Measurements from ENCODE around the gene PRKD2.

DNA sequence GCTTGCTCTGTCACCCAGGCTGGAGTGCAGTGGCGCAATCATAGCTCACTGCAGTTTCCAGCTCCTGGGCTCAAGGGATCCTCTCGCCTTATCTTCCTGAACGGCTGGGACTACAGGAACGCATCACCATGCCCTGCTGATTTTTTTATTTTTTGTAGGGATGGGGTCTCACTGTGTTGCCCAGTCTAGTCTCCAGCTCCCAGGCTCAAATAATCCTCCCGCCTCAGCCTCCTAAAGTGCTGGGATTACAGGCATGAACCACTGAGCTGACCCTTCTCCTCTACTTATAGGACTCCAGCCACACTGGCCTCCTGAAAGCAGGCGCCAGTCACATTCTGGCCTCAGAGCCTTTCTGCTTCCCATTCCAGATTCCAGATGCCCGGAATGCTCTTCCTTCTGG is 66.5 kb downstream of the PRKD2 start:
- TF ChIP-seq, protein P1, sequence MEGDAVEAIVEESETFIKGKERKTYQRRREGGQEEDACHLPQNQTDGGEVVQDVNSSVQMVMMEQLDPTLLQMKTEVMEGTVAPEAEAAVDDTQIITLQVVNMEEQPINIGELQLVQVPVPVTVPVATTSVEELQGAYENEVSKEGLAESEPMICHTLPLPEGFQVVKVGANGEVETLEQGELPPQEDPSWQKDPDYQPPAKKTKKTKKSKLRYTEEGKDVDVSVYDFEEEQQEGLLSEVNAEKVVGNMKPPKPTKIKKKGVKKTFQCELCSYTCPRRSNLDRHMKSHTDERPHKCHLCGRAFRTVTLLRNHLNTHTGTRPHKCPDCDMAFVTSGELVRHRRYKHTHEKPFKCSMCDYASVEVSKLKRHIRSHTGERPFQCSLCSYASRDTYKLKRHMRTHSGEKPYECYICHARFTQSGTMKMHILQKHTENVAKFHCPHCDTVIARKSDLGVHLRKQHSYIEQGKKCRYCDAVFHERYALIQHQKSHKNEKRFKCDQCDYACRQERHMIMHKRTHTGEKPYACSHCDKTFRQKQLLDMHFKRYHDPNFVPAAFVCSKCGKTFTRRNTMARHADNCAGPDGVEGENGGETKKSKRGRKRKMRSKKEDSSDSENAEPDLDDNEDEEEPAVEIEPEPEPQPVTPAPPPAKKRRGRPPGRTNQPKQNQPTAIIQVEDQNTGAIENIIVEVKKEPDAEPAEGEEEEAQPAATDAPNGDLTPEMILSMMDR (IDR thresholded peaks at IDR 0.05; ENCODE audit: borderline replicate concordance, extremely low read depth, low read length, poor library complexity, severe bottlenecking): no peak
- no peak for TF ChIP-seq EZH2 (IDR thresholded peaks at IDR 0.05; ENCODE audit: borderline replicate concordance, low read depth, low read length, severe bottlenecking)

Data from DND-41 (cell line).